ENCODE measurements around the gene ZNF197. TPM values are rescaled to one million over a fixed set of nuclear protein-coding genes. Genes with fewer than 3 reads are reported as not detected.

Gene ZNF197
- total and polyA plus RNA-seq, 12 donors, result 7.2 to 23.9 (median 14.0) TPM

- 0 to 1% (median 1%) methylated on average over 10 to 41 of the region's 41 CpGs for WGBS, 4 donors
- peaks cover 4 to 5% of the 10 kb centered on the region in 2 donors for H3K4me1 ChIP-seq (replicated peaks in 1 of 2)
- intact Hi-C loops (cut with DNase I), result no loop called here
Measured at GRCh38 chr3:44584646-44585501, 40.0 kb upstream of the ZNF197 start, which contains the start of gene ZNF660. Gene ZNF660, plus strand, starts transcription at chr3:44584964. Its CDS starts 9,230 bp downstream, at chr3:44594194.

GRCh38 chr3:44596621-44597020 is 28.2 kb upstream of the ZNF197 start:
- no peak overlapping the region for H3K4me3 ChIP-seq
- H3K27me3 ChIP-seq, result no peaks in the 10 kb centered on the region
- DNase-seq, result no peak
- no peak overlapping the region for H3K27ac ChIP-seq
- H3K9me3 ChIP-seq (replicated peaks in 1 of 3), result peaks cover 0 to 12% (median 8%) of the 10 kb centered on the region in 3 donors
- intact Hi-C loops (cut with DNase I), result no loop called here
- H3K36me3 ChIP-seq (replicated peaks in 1 of 2), result no peaks in the 10 kb centered on the region
- WGBS, 4 donors, result 70 to 85% (median 75%) methylated on average over 1 of the region's 1 CpG
- no peaks in the 10 kb centered on the region for H3K4me1 ChIP-seq (replicated peaks in 1 of 2)
- TF ChIP-seq CTCF (IDR thresholded peaks at IDR 0.05) (no peak), POLR2A (IDR thresholded peaks at IDR 0.05) (no peak)

More at GRCh38 chr3:44584646-44585501, 40.0 kb upstream of the ZNF197 start, which contains the start of gene ZNF660:
- Histone ChIP-seq H3K9me3 (replicated peaks in 1 of 3) (no peaks in the 10 kb centered on the region), H3K27ac (peak within 1 kb of the TSS in 3 of 5 donors; percentile 68 to 77 (median 73)), H3K27me3 (no peaks in the 10 kb centered on the region), H3K4me3 (peak within 1 kb of the TSS in 3 of 4 donors; percentile 38 to 70 (median 61)), H3K36me3 (replicated peaks in 1 of 2) (no peaks in the 10 kb centered on the region)
- peak; percentile 41 to 81 (median 55) for DNase-seq
- TF ChIP-seq CTCF (IDR thresholded peaks at IDR 0.05), result no peak
- TF ChIP-seq POLR2A (IDR thresholded peaks at IDR 0.05), result peak; percentile 30 to 52

DNA sequence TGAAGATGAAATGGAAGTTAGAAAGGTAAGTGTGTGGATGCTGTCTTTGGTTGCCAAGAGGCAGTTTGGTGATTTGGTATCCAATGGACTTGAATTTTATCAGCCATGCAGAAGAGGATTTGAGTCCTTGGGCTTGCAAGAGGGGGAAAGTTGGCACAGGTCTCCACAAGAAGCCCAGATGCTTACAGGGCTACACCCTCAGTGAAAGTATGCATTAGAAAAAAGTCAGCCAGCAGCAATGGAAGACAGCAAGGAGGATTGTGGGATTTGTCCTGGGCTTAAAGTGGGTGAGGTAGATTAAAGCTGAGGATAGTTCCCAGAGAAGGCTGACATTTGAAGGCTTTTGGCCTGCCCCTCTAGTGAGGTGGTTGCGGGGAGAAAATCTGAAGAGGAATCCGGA is 23.1 kb upstream of the ZNF197 start:
- WGBS, 4 donors, result 96 to 99% (median 97%) methylated on average over 2 of the region's 2 CpGs
- TF ChIP-seq CTCF (IDR thresholded peaks at IDR 0.05) (no peak), POLR2A (IDR thresholded peaks at IDR 0.05) (no peak)

DNA sequence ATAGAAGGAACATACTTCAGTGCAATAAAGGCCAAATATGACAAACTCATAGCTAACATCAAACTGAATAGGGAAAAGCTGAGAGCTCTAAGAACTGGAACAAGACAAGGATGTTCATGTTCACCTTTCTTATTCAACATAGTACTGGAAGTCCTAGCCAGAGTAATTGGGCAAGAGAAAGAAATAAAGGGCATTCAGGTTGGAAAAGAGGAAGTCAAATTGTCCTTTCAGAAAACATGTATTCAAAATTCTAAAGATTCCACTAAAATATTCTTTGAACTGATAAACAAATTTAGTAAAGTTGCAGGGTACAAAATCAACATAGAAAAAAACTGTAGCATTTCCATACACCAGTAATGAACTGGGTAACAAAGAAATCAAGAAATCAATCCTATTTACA is 12.2 kb upstream of the ZNF197 start:
- intact Hi-C loops (cut with DNase I), result no loop called here
- H3K27ac ChIP-seq, result no peak overlapping the region
- no peaks in the 10 kb centered on the region for H3K27me3 ChIP-seq
- H3K4me3 ChIP-seq, result no peak overlapping the region
- no peak for TF ChIP-seq POLR2A (IDR thresholded peaks at IDR 0.05)
- no peak for TF ChIP-seq CTCF (IDR thresholded peaks at IDR 0.05)
- no peaks in the 10 kb centered on the region for H3K9me3 ChIP-seq (replicated peaks in 1 of 3)
- no peaks in the 10 kb centered on the region for H3K4me1 ChIP-seq (replicated peaks in 1 of 2)
- DNase-seq, result no peak
- no peaks in the 10 kb centered on the region for H3K36me3 ChIP-seq (replicated peaks in 1 of 2)

More for the DNA sequence above, 23.1 kb upstream of the ZNF197 start:
- intact Hi-C loops (cut with DNase I), result no loop called here
- H3K27ac ChIP-seq, result no peak overlapping the region
- DNase-seq, result no peak
- H3K36me3 ChIP-seq (replicated peaks in 1 of 2), result no peaks in the 10 kb centered on the region
- no peaks in the 10 kb centered on the region for H3K4me1 ChIP-seq (replicated peaks in 1 of 2)
- no peak overlapping the region for H3K4me3 ChIP-seq
- H3K27me3 ChIP-seq, result no peaks in the 10 kb centered on the region
- H3K9me3 ChIP-seq (replicated peaks in 1 of 3), result no peaks in the 10 kb centered on the region
